Subcutaneous adipose tissue (tissue), 4 donors: Measurements from ENCODE around the gene CHD9. TPM values are rescaled to one million over a fixed set of nuclear protein-coding genes. Genes with fewer than 3 reads are reported as not detected.

Experiments used
- CTCF ChIP-seq: fragments of 450-650 bp; IDR thresholded peaks from one replicate; pipeline ENCODE4 v1.5.1; 2016; ENCODE audit warnings: low read depth, mild to moderate bottlenecking, control low read depth, antibody characterized with exemption, moderate library complexity
- total RNA-seq, 4 donors: library from RNA; depleted of rRNA; stranded (reverse); fragments of >200 nt; gene quantifications; one replicate each; pipeline ENCODE4 v1.1.0, GENCODE V29; 2016

CHD9 gene
- total RNA-seq, 4 donors from 2014 or later, result 78.0 to 113 (median 101) TPM

- TF ChIP-seq CTCF, result no peak
Measured at GRCh38 chr16:53073022-53073421, 18.2 kb downstream of the CHD9 start.

GRCh38 chr16:53078247-53078646 lies 23.5 kb downstream of the CHD9 start:
- TF ChIP-seq CTCF, result no peak

GRCh38 chr16:53078765-53079485 lies 24.1 kb downstream of the CHD9 start:
- no peak for TF ChIP-seq CTCF

GRCh38 chr16:53080345-53081031 lies 25.7 kb downstream of the CHD9 start:
- no peak for TF ChIP-seq CTCF

GRCh38 chr16:53081032-53081424 lies 26.2 kb downstream of the CHD9 start:
- TF ChIP-seq CTCF, result no peak

GRCh38 chr16:53081686-53082407 lies 27.1 kb downstream of the CHD9 start:
- no peak for TF ChIP-seq CTCF

- no peak for TF ChIP-seq CTCF
Measured at GRCh38 chr16:53082509-53082908, 27.7 kb downstream of the CHD9 start.
